Kidney epithelial cell (primary cell): ENCODE data around the gene PBX1. TPM values are rescaled to one million over a fixed set of nuclear protein-coding genes. Genes with fewer than 3 reads are reported as not detected.

Experiments
- DNase-seq: peaks from one replicate; pipeline ENCODE4 v3.0.0-alpha.2; 2010; ENCODE audit warnings: low read depth
- H3K27me3 ChIP-seq: 2 replicates; pipeline ENCODE4 v1.6.0; 2011; ENCODE audit warnings: low read length; ENCODE audit not compliant: control insufficient read depth, insufficient read depth
- H3K36me3 ChIP-seq: 2 replicates; pipeline ENCODE4 v1.5.1; 2011; ENCODE audit warnings: low read length; ENCODE audit not compliant: control insufficient read depth, insufficient read depth
- H3K4me3 ChIP-seq: 2 replicates; pipeline ENCODE4 v1.5.1; 2011; ENCODE audit warnings: low read depth, mild to moderate bottlenecking, control low read depth, low read length
- CTCF ChIP-seq: IDR thresholded peaks from 2 replicates; pipeline ENCODE4 v1.5.1; 2011; ENCODE audit warnings: mild to moderate bottlenecking, moderate library complexity, low read length, control low read depth, inconsistent platforms; ENCODE audit not compliant: insufficient read depth, poor library complexity, severe bottlenecking
- total RNA-seq: library from RNA; depleted of rRNA; stranded (reverse); fragments of >200 nt; gene quantifications from 2 replicates; pipeline ENCODE4 v1.2.3, GENCODE V29; 2015

The PBX1 gene
- total RNA-seq, 1 donor from 2014 or later = 5.7 TPM

GRCh38 chr1:164735315-164736052, 176.5 kb downstream of the PBX1 start:
- DNase-seq = no peak
- no peak overlapping the region for H3K4me3 ChIP-seq
- no peak for TF ChIP-seq CTCF
- no peaks in the 10 kb centered on the region for H3K36me3 ChIP-seq
- no peaks in the 10 kb centered on the region for H3K27me3 ChIP-seq

GRCh38 chr1:164736137-164736536, 177.2 kb downstream of the PBX1 start:
- DNase-seq = no peak
- H3K4me3 ChIP-seq = no peak overlapping the region

DNA sequence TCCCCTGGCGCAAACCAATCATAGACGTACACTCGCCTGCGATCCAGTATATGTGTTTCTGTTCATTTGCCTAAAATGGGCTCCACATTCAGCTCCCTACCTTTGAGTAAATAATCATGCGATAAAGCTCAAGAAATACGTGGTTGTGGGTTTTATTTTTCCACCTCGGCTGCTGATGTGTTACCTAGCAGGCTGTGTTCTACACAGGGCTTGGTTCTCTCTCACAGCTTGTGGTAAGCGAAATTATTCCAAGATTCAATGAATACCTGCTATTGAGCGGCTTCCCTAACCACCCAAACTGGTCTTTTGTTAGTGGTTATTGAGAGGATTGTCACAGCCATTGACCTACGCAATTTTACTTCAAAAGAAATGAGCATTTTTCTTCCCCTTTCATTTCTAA, 180.2 kb downstream of the PBX1 start:
- no peak for TF ChIP-seq CTCF
- Histone ChIP-seq H3K36me3 (no peaks in the 10 kb centered on the region), H3K4me3 (no peak overlapping the region), H3K27me3 (no peaks in the 10 kb centered on the region)
- DNase-seq = no peak

More at GRCh38 chr1:164736137-164736536, 177.2 kb downstream of the PBX1 start:
- no peaks in the 10 kb centered on the region for H3K36me3 ChIP-seq
- H3K27me3 ChIP-seq = no peaks in the 10 kb centered on the region
- TF ChIP-seq CTCF = no peak

DNA sequence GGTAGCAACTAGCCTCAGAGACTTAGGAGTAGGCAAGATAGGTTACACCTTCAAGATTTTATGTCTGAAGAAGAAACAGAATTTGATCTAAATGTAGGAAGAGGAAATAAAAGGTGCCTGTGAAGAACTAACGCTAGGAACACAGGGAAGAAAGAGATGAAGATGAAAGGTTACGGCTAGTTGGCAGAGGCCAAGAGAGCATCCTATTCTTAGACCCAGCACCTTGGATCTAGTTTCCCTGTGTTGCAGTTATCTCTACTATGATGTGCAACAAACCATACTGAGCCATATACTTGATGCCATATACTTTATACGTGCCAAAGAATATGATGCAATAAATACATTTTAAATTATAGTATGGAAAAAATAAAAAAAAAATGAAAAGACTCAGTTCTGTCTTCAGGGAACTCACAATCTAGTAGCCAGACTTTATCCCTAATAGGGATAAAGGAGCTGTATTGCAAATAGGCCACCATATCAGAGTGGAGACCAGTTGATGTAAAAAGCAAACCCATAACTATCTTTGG, 181.1 kb downstream of the PBX1 start:
- DNase-seq = no peak
- TF ChIP-seq CTCF = no peak
- Histone ChIP-seq H3K36me3 (no peaks in the 10 kb centered on the region), H3K27me3 (no peaks in the 10 kb centered on the region), H3K4me3 (no peak overlapping the region)

DNA sequence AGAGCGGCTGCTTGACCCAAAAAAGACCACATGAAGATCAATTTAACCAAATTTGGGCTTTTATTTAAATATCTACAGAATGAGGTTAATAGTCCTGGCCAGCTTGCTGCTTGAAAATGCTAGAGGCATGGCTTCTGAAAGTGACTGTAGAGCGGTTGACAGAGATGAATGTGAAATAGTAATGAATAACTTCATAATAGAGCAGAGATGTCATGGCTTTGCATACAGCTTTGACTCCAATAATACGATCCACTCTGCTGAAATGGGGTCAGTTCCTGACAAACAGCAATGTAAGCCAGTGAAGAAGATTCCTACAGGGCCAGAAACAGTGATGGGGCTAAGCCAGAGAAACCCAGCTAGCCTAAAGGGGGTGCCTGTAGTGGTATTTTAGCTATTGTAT, 183.8 kb downstream of the PBX1 start:
- no peak for DNase-seq
- no peak for TF ChIP-seq CTCF
- Histone ChIP-seq H3K27me3 (no peaks in the 10 kb centered on the region), H3K36me3 (no peaks in the 10 kb centered on the region), H3K4me3 (no peak overlapping the region)

DNA sequence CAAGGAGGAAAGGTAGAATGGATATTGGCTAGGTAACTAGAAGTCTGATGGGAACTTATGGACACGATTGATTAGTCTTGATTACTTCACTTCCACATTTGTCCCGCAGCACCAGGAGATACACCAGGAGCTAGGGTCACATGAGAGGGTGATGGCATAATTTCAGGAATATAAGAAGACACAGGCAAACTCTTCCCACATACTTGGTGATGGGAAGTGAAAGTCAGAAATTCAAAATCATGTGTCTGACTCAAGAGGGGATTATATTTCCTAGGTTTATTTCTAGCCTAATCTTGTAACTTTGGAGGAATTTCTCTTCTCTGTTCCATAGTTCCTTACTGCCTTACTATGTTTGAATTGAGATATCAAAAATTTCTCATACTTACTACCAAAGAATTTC, 185.0 kb downstream of the PBX1 start:
- no peaks in the 10 kb centered on the region for H3K27me3 ChIP-seq
- H3K36me3 ChIP-seq = no peaks in the 10 kb centered on the region
- no peak for DNase-seq
- no peak for TF ChIP-seq CTCF
- no peak overlapping the region for H3K4me3 ChIP-seq
